DMS53 (cell line): Measurements from ENCODE around the gene MT1B.

Source experiments
- DNase-seq: peaks from one replicate; lab custom pipeline; 2025; lab: John Stamatoyannopoulos, UW

Gene MT1B

DNA sequence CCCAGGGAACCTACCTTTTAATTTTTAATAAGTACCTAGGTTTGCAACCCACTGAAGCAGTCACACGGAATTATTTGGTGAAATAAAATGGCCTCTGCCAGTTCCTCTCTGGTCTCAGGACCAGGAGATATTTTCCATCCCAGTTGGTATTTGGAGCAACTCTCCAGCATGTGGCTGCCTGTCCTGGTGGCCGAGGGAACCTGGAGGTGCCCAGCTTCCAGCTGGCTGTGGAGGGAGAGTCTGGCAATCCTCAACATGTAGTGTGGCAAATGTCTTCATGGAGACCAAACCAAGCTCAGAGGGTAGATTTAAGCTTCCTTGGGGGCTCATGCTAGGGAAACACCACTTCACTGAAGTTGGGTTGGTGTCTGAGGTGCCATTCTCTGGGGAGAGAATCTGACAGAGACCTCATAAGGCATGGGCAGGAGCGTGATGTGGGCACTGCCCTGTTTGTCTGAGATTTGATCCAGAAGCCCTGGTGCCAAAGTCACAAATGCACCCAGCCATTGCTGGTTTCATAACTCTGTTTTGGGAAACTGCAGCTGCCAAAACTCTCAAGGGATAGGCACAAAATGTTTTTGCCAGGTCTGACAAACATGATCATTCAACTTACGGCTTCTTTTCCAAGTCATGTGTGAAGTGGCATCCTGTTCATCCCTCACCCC is 33.4 kb downstream of the MT1B start:
- DNase-seq, result no peak

DNA sequence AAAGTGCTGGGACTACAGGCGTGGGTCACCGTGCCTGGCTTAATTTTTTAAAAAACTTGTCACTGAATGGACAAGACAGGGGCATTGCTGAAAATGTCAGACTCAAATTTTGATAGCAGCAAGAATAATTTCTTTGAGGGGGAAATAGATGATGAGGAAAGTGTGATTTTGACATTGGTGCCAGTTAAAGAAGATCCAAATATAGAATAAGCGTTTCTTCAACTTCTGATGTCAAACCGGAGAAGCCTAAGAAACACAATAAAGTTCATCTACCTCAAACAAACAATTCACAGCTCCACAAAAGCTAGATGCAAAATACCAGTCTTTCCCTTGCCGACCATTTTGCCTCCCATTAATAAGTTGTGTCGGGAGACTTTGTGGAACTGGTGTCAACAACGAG is 35.1 kb downstream of the MT1B start:
- no peak for DNase-seq

DNA sequence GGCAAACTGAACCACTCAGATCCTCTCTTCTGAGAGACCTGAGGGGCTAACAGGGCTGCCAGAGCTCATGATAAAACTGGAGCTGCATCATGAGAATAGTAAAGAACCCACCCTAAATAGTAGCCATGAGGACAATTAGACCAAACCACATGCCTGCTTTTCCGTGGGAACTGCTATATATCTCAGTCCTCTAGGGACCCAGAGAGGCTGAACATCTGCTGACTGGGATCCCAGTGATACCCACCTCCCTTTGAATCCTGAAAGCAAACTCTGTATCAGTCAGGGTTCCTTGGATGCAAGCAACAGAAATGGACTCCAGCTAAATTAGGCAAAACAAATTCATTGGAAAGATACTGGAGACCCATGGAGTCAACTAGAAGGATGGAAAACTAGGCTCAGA is 37.1 kb downstream of the MT1B start:
- peak; percentile 66 for DNase-seq

DNA sequence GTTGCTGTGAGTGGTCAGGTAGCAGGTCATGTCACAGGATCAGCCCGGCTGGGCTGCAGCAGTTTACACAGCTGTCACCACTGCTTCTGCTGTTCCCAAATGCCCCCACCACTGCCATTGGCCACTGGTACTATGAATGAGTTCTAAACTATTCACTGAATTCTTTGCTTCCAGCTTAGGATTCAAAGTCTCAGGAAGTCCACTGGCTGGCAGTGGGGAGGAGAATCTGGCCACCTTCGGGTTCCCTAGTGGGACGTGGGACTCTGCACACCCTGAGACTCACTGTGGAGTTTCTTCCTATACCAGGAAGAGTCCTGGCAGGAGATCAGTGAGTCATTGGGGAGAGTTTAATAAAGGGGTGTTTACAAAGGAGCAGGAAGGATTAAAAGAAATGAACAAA is 37.5 kb downstream of the MT1B start:
- peak; percentile 66 for DNase-seq

DNA sequence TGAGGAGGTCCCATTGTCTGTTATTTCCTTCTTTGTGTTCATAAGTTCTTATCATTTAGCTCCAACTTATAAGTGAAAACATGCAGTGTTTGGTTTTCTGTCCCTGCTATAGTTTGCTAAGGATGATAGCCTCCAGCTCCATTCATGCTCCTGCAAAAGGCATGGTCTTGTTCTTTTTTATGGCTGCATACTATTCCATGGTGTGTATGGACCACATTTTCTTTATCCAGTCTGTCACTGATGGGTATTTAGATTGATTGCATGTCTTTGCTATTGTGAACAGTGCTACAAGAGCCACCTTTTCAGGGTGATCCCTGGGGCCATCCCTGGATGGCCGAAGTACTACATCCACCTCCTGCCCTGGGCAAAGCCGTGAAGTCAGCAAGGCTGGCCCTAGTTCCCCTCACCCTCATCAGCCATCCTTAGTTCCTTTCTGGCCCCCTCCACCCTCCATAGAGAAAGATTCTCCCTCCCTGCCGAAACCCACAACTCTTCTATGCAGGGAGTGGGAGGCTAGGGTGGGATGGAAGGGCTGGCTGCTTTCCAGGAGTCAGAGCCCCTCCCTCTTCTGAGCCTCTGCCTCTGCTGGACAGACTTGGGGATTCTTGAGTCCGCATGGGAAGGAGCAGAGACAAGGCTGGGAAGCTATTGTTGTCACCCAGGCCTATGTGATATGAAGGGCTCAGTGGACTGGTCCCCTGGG is 38.9 kb downstream of the MT1B start:
- no peak for DNase-seq

DNA sequence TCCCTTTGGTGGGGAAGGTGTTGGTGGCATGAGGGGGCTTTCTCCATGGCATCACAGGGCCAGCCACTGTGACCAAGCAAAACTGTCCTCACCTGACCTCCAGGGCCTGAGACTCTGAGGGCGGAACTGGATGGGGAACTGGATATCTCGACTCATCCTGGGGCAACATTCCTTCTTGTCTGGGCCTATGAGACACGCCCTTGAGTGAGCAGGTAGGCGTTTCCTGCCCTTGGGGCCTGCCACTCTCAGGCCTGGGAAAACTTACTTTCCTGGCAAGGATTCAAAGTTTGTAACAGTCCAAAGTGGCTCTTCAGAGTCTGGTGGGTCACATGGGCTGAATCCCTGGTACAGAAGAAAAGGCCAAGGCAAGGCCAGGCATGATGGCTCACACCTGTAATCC is 40.2 kb downstream of the MT1B start:
- DNase-seq, result peak; percentile 53

DNA sequence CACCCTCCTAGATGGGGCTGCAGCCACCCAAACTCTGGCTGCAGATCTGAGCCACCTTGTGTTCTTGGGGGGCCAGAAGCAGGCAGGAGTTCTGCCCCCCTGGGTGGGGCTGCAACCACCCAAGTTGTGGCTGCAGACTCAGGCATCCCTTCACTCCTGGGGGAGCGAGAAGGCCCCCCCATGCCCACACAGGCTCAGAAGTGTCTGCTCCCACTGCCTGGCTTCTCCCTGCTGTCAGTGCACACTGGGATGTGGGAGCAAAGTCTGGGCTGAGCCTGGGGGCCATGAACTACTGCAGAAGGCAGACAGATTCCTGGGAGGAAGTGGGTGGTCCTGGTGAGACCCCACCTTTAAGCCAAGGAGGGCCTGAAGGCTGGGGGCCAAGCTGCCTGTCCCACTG is 43.6 kb downstream of the MT1B start:
- no peak for DNase-seq

DNA sequence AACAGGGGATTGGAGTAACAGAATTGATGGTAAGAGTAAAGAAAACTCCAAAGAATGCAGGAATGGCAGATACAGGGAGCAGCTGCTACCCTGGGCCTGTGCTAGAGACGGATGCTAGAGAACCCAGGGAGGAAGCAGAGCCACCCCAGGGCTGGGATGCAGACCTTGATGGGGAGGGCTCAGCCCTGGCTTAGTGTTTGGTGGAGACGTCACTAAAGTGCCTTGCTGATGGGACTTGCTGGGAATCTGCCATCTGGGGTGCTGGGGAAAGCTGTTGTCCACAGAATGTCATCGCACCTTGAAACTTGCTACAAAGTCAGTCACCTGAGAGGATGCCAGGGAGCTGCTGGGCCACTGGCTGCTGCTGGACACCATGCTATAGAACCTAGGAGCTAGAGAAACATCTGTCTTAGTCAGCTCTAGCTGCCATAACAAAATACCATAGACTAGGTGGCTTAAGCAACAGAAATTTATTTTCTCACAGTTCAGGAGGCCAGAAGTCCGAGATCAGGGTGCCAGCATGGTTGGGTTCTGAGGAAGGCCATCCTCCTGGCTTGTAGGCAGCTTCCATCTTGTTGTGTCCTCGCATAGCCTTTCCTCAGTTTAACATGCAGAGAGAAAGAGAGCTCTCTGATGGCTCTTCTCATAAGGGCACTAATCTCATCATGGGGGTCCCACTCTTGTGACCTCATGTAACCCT is 45.9 kb downstream of the MT1B start:
- DNase-seq, result no peak

DNA sequence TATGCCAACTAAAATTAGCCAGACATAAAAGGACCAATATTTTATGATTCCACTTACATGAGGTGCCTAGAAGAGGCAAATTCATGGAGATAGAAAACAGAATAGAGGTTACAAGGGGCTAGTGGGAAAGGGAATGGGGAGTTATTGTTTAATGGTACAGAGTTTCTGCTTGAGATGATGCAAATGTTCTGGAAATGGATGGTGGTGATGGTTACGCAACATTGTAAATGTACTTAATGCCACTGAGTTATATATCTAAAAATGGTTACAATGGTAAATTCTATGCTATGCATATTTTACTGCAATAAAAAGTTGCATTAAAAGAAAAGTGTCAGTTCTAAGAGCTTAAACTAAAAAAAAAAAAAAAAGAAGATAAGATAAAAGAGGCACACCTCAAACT is 48.5 kb downstream of the MT1B start:
- DNase-seq, result no peak

DNA sequence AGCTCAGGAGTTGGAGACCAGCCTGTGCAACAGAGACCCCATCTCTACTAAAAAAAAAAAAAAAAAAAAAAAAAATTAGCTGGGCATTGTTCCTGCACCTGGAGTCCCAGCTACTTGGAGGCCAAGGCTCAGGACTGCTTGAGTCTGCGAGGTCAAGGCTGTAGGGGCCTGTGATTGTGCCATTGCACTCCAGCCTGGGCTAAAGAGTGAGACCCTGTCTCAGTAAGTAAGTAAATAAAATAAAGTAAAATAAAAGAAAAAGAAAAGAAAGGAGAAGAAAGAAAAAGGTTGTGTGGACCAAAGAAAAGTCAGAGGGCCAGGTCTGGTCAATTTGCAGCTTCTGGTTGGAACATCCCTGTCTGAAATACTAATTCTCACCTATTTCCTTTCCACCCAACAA is 48.9 kb downstream of the MT1B start:
- no peak for DNase-seq

DNA sequence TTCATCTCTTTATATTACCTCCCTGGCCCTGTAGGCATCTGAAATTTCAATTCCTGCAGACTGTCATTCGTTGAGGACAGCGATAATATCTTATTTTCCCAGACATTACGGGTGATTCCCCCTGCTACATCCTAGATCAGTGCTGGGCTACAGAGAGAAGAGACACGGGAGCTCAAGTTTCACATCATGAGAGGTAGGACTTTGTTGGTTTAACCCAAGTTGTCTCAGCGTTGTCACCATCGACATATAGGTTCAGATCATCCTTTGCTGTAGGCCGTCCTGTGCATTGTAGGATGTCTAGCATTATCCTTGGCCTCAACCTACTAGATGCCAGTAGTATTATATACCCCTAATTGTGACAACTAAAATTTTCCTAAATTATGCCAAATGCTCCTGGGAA is 49.8 kb downstream of the MT1B start:
- no peak for DNase-seq
